Endothelial cell (in vitro differentiated cells): ENCODE measurements around the gene TOR1AIP1. TPM values are rescaled to one million over a fixed set of nuclear protein-coding genes. Genes with fewer than 3 reads are reported as not detected.

ENCODE experiments used
- DNase-seq: peaks from one replicate; pipeline ENCODE4 v3.0.0; 2021; ENCODE audit warnings: low spot score
- H3K27ac Mint-ChIP-seq: one replicate; pipeline ENCODE4 v1.8.0; 2021; ENCODE audit warnings: mixed read lengths, inconsistent platforms; ENCODE audit not compliant: unreplicated experiment
- H3K27me3 Mint-ChIP-seq: one replicate; pipeline ENCODE4 v1.8.0; 2021; ENCODE audit warnings: mild to moderate bottlenecking, moderate library complexity, mixed read lengths, inconsistent platforms; ENCODE audit not compliant: unreplicated experiment
- H3K36me3 Mint-ChIP-seq: one replicate; pipeline ENCODE4 v1.8.0; 2021; ENCODE audit warnings: mild to moderate bottlenecking, low read depth, mixed read lengths, inconsistent platforms; ENCODE audit not compliant: unreplicated experiment
- H3K4me1 Mint-ChIP-seq: one replicate; pipeline ENCODE4 v1.8.0; 2021; ENCODE audit warnings: mild to moderate bottlenecking, mixed read lengths, inconsistent platforms; ENCODE audit not compliant: unreplicated experiment
- H3K4me3 Mint-ChIP-seq: one replicate; pipeline ENCODE4 v1.8.0; 2021; ENCODE audit warnings: mild to moderate bottlenecking, mixed read lengths, inconsistent platforms; ENCODE audit not compliant: unreplicated experiment
- H3K9me3 Mint-ChIP-seq: one replicate; pipeline ENCODE4 v1.8.0; 2021; ENCODE audit warnings: mixed read lengths, inconsistent platforms; ENCODE audit not compliant: unreplicated experiment
- total RNA-seq: library from RNA; stranded (reverse); fragmentation: NEBNext Ultra II Directional; extraction: Animal tissue kit (Norgen Biotek cat#: 25700); gene quantifications from one replicate; pipeline ENCODE4 v1.2.1, GENCODE V29; 2021; ENCODE audit not compliant: unreplicated experiment
- TF ChIP-seq, protein P1 (sequence below): fragments of 200-600 bp; sonication (generic); IDR thresholded peaks from one replicate; pipeline ENCODE4 v1.5.0; 2021; ENCODE audit warnings: antibody characterized with exemption; ENCODE audit not compliant: unreplicated experiment

The TOR1AIP1 gene
- total RNA-seq, 1 donor from 2014 or later = 31.0 TPM

GRCh38 chr1:179881642-179882252, 338 bp upstream of the TOR1AIP1 start:
- Mint-ChIP-seq H3K9me3 (no peaks in the 10 kb centered on the region), H3K36me3 (no peaks in the 10 kb centered on the region), H3K4me1 (peaks cover 13% of the 10 kb centered on the region), H3K27me3 (peaks cover 11% of the 10 kb centered on the region), H3K27ac (peak overlapping the region; percentile 99), H3K4me3 (peak overlapping the region; percentile 96)
- no peak for DNase-seq
- TF ChIP-seq, protein P1, sequence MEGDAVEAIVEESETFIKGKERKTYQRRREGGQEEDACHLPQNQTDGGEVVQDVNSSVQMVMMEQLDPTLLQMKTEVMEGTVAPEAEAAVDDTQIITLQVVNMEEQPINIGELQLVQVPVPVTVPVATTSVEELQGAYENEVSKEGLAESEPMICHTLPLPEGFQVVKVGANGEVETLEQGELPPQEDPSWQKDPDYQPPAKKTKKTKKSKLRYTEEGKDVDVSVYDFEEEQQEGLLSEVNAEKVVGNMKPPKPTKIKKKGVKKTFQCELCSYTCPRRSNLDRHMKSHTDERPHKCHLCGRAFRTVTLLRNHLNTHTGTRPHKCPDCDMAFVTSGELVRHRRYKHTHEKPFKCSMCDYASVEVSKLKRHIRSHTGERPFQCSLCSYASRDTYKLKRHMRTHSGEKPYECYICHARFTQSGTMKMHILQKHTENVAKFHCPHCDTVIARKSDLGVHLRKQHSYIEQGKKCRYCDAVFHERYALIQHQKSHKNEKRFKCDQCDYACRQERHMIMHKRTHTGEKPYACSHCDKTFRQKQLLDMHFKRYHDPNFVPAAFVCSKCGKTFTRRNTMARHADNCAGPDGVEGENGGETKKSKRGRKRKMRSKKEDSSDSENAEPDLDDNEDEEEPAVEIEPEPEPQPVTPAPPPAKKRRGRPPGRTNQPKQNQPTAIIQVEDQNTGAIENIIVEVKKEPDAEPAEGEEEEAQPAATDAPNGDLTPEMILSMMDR = no peak

- TF ChIP-seq, protein P1 = no peak
Observed at GRCh38 chr1:179883040-179883744, 1.1 kb downstream of the TOR1AIP1 start.

DNA sequence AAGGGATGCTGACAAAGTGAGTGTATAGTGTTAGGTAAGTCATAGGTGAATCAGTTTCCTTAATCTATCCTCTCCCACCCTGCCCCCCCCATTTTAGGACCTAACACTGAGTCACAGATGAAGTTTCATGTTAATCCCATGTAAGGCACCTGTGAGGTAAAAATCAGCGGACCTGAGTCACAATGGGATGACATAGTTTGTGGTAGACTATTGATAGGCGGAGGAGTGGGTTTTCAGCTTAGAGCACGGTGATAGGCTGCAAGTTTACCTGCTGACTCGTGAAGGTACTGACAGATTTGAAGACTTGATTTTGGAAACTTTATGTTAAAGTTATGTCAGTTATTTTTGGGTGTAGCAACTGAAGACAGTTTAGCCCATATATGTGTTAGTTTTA, 1.7 kb downstream of the TOR1AIP1 start:
- TF ChIP-seq, protein P1 = no peak
- Mint-ChIP-seq H3K36me3 (no peaks in the 10 kb centered on the region), H3K4me1 (peaks cover 9% of the 10 kb centered on the region), H3K9me3 (no peaks in the 10 kb centered on the region), H3K4me3 (peak overlapping the region; percentile 96), H3K27me3 (peaks cover 7% of the 10 kb centered on the region), H3K27ac (peak overlapping the region; percentile 99)
- DNase-seq = peak; percentile 8

More at GRCh38 chr1:179883040-179883744, 1.1 kb downstream of the TOR1AIP1 start:
- peaks cover 9% of the 10 kb centered on the region for H3K4me1 Mint-ChIP-seq
- H3K9me3 Mint-ChIP-seq = no peaks in the 10 kb centered on the region
- H3K27me3 Mint-ChIP-seq = peaks cover 8% of the 10 kb centered on the region
- H3K4me3 Mint-ChIP-seq = peak overlapping the region; percentile 96
- peak overlapping the region; percentile 99 for H3K27ac Mint-ChIP-seq
- no peak for DNase-seq
- H3K36me3 Mint-ChIP-seq = no peaks in the 10 kb centered on the region

GRCh38 chr1:179888071-179888470, 6.0 kb downstream of the TOR1AIP1 start:
- Mint-ChIP-seq H3K4me1 (peaks cover 3% of the 10 kb centered on the region), H3K27me3 (peaks cover 4% of the 10 kb centered on the region), H3K27ac (no peak overlapping the region), H3K36me3 (no peaks in the 10 kb centered on the region), H3K4me3 (no peak overlapping the region), H3K9me3 (no peaks in the 10 kb centered on the region)
- TF ChIP-seq, protein P1 = no peak
- DNase-seq = no peak

GRCh38 chr1:179889589-179889988, 7.5 kb downstream of the TOR1AIP1 start:
- no peaks in the 10 kb centered on the region for H3K4me1 Mint-ChIP-seq
- no peaks in the 10 kb centered on the region for H3K9me3 Mint-ChIP-seq
- H3K27me3 Mint-ChIP-seq = no peaks in the 10 kb centered on the region
- no peak overlapping the region for H3K27ac Mint-ChIP-seq
- no peaks in the 10 kb centered on the region for H3K36me3 Mint-ChIP-seq
- no peak for DNase-seq
- no peak overlapping the region for H3K4me3 Mint-ChIP-seq
- TF ChIP-seq, protein P1 = no peak
